ENCODE measurements around the gene GALR1. TPM values are rescaled to one million over a fixed set of nuclear protein-coding genes. Genes with fewer than 3 reads are reported as not detected.

GALR1 gene
- total and polyA plus RNA-seq, 2 experiments from 2014 or later = 0.07 TPM; not detected in 1

- TF ChIP-seq EZH2phosphoT487 (IDR thresholded peaks at IDR 0.05; ENCODE audit: low read depth, severe bottlenecking, unreplicated experiment) (no peak), EZH2 (IDR thresholded peaks at IDR 0.05; ENCODE audit: borderline replicate concordance) (no peak)
- TF ChIP-seq, protein P1, sequence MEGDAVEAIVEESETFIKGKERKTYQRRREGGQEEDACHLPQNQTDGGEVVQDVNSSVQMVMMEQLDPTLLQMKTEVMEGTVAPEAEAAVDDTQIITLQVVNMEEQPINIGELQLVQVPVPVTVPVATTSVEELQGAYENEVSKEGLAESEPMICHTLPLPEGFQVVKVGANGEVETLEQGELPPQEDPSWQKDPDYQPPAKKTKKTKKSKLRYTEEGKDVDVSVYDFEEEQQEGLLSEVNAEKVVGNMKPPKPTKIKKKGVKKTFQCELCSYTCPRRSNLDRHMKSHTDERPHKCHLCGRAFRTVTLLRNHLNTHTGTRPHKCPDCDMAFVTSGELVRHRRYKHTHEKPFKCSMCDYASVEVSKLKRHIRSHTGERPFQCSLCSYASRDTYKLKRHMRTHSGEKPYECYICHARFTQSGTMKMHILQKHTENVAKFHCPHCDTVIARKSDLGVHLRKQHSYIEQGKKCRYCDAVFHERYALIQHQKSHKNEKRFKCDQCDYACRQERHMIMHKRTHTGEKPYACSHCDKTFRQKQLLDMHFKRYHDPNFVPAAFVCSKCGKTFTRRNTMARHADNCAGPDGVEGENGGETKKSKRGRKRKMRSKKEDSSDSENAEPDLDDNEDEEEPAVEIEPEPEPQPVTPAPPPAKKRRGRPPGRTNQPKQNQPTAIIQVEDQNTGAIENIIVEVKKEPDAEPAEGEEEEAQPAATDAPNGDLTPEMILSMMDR (IDR thresholded peaks at IDR 0.05; ENCODE audit: poor library complexity) = no peak
- no peak overlapping the region for H3K4me3 ChIP-seq
- no peak overlapping the region for H3K4me2 ChIP-seq
- H3K9me3 ChIP-seq (ENCODE audit: low read depth) = no peaks in the 10 kb centered on the region
- 80% methylated on average over 10 of the region's 10 CpGs for WGBS (ENCODE audit: low lambda C conversion rate, missing lambda C conversion rate)
- H3K9me2 ChIP-seq (replicated peaks; ENCODE audit: insufficient read depth) = no peaks in the 10 kb centered on the region
- H3K27me3 ChIP-seq = no peaks in the 10 kb centered on the region
- H3K4me1 ChIP-seq (ENCODE audit: insufficient read depth) = no peaks in the 10 kb centered on the region
- peak overlapping the region; percentile 16 for H3K27ac ChIP-seq
- no peak overlapping the region for H2AFZ ChIP-seq
- no peaks in the 10 kb centered on the region for H3K36me3 ChIP-seq (replicated peaks; ENCODE audit: insufficient read depth, low read depth)
- no peak for DNase-seq (ENCODE audit: low spot score)
- H4K20me1 ChIP-seq (ENCODE audit: insufficient read depth, poor library complexity, severe bottlenecking) = no peaks in the 10 kb centered on the region
- H3K79me2 ChIP-seq = no peaks in the 10 kb centered on the region
These were observed 42.8 kb upstream of the GALR1 start for GRCh38 chr18:77206676-77207374.

GRCh38 chr18:77207540-77207939 lies 42.1 kb upstream of the GALR1 start:
- H3K27ac ChIP-seq = peak overlapping the region; percentile 16

DNA sequence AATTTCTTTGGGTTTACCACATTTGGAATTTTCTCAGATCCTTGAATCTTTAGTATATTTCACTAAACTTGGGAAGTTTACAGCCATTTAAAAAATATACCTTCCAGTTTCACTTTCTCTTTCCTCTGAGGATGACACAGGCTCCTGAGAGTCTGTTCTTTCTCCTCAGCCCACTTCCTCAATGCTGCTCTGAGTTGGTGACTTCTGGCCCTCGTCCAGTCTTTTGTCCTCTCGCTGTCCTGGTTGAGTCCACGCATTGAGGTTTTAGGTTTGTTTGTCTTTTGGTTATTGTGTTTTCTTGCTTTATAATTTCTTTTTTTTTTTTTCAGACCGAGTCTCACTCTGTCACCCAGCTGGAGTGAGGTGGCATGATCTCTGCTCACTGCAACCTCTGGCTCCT lies 40.7 kb upstream of the GALR1 start:
- no peaks in the 10 kb centered on the region for H3K9me2 ChIP-seq (replicated peaks; ENCODE audit: insufficient read depth)
- no peak for DNase-seq (ENCODE audit: low spot score)
- H3K9me3 ChIP-seq (ENCODE audit: low read depth) = no peaks in the 10 kb centered on the region
- no peaks in the 10 kb centered on the region for H3K36me3 ChIP-seq (replicated peaks; ENCODE audit: insufficient read depth, low read depth)
- no peak overlapping the region for H3K4me3 ChIP-seq
- whole genome bisulfite sequencing (ENCODE audit: low lambda C conversion rate, missing lambda C conversion rate) = 82% methylated on average over 4 of the region's 4 CpGs
- no peaks in the 10 kb centered on the region for H3K4me1 ChIP-seq (ENCODE audit: insufficient read depth)
- no peaks in the 10 kb centered on the region for H3K27me3 ChIP-seq
- no peak overlapping the region for H3K27ac ChIP-seq
- H4K20me1 ChIP-seq (ENCODE audit: insufficient read depth, poor library complexity, severe bottlenecking) = no peaks in the 10 kb centered on the region
- TF ChIP-seq, protein P1 (IDR thresholded peaks at IDR 0.05; ENCODE audit: poor library complexity) = no peak
- no peak for TF ChIP-seq EZH2phosphoT487 (IDR thresholded peaks at IDR 0.05; ENCODE audit: low read depth, severe bottlenecking, unreplicated experiment)
- no peak for TF ChIP-seq EZH2 (IDR thresholded peaks at IDR 0.05; ENCODE audit: borderline replicate concordance)
- no peak overlapping the region for H2AFZ ChIP-seq
- no peaks in the 10 kb centered on the region for H3K79me2 ChIP-seq
- H3K4me2 ChIP-seq = no peak overlapping the region

More at GRCh38 chr18:77207540-77207939, 42.1 kb upstream of the GALR1 start:
- Histone ChIP-seq H3K9me2 (replicated peaks; ENCODE audit: insufficient read depth) (no peaks in the 10 kb centered on the region), H2AFZ (no peak overlapping the region), H3K79me2 (no peaks in the 10 kb centered on the region), H3K36me3 (replicated peaks; ENCODE audit: insufficient read depth, low read depth) (no peaks in the 10 kb centered on the region), H3K4me2 (no peak overlapping the region), H3K27me3 (no peaks in the 10 kb centered on the region), H3K4me1 (ENCODE audit: insufficient read depth) (no peaks in the 10 kb centered on the region), H3K9me3 (ENCODE audit: low read depth) (no peaks in the 10 kb centered on the region), H3K4me3 (no peak overlapping the region), H4K20me1 (ENCODE audit: insufficient read depth, poor library complexity, severe bottlenecking) (no peaks in the 10 kb centered on the region)
- 69% methylated on average over 10 of the region's 10 CpGs for WGBS (ENCODE audit: low lambda C conversion rate, missing lambda C conversion rate)
- DNase-seq (ENCODE audit: low spot score) = peak; percentile 25
- TF ChIP-seq, protein P1 (IDR thresholded peaks at IDR 0.05; ENCODE audit: poor library complexity) = peak; percentile 40
- TF ChIP-seq EZH2phosphoT487 (IDR thresholded peaks at IDR 0.05; ENCODE audit: low read depth, severe bottlenecking, unreplicated experiment) (no peak), EZH2 (IDR thresholded peaks at IDR 0.05; ENCODE audit: borderline replicate concordance) (no peak)

All from hepatocyte (in vitro differentiated cells).